DOHH2 (cell line): ENCODE measurements around the gene RAB6D.
"Not testable (repeated sequence)": the region's sequence is repeated elsewhere in the genome, so short reads cannot be mapped to it uniquely, and the experiment has no call there.

Source experiments
- H3F3A ChIP-seq: fragments of 200-600 bp; sonication (generic), shearing (Covaris generic); 2 replicates; pipeline ENCODE4 v1.6.0; 2016; ENCODE audit warnings: antibody characterized with exemption, mild to moderate bottlenecking; ENCODE audit not compliant: control insufficient read depth, insufficient read depth
- H3K27ac ChIP-seq: fragments of 200-600 bp; sonication (generic); 2 replicates; pipeline ENCODE4 v1.5.1; 2014; ENCODE audit warnings: low read depth, mild to moderate bottlenecking, low read length, moderate library complexity
- H3K27me3 ChIP-seq: fragments of 200-600 bp; sonication (generic); 2 replicates; pipeline ENCODE4 v1.6.1; 2014; ENCODE audit warnings: mild to moderate bottlenecking, low read length, mixed read lengths; ENCODE audit not compliant: control insufficient read depth
- H3K36me3 ChIP-seq: fragments of 200-600 bp; sonication (generic); 2 replicates; pipeline ENCODE4 v1.6.1; 2014; ENCODE audit warnings: mild to moderate bottlenecking, low read length, moderate library complexity, mixed read lengths; ENCODE audit not compliant: control insufficient read depth
- H3K4me1 ChIP-seq: fragments of 200-600 bp; sonication (generic); 2 replicates; pipeline ENCODE4 v1.6.1; 2014; ENCODE audit warnings: mild to moderate bottlenecking, low read length, mixed read lengths; ENCODE audit not compliant: control insufficient read depth
- H3K4me2 ChIP-seq: fragments of 200-600 bp; sonication (generic); 2 replicates; pipeline ENCODE4 v1.6.0; 2014; ENCODE audit warnings: mild to moderate bottlenecking, low read length, moderate library complexity
- H3K4me3 ChIP-seq: fragments of 200-600 bp; sonication (generic); 2 replicates; pipeline ENCODE4 v1.5.1; 2014; ENCODE audit warnings: mild to moderate bottlenecking, low read length, mixed read lengths
- H3K79me2 ChIP-seq: fragments of 200-600 bp; sonication (generic); 2 replicates; pipeline ENCODE4 v1.6.1; 2014; ENCODE audit warnings: mild to moderate bottlenecking, low read length, mixed read lengths; ENCODE audit not compliant: control insufficient read depth
- H3K9me2 ChIP-seq: fragments of 200-600 bp; sonication (generic); replicated peaks from 2 replicates; pipeline ENCODE4 v1.6.1; 2014; ENCODE audit warnings: mild to moderate bottlenecking, low read length, mixed read lengths; ENCODE audit not compliant: control insufficient read depth
- H3K9me3 ChIP-seq: fragments of 200-600 bp; sonication (generic); 2 replicates; pipeline ENCODE4 v1.6.1; 2014; ENCODE audit warnings: antibody characterized with exemption, low read length, mixed read lengths; ENCODE audit not compliant: control insufficient read depth, insufficient read depth
- H4K20me1 ChIP-seq: fragments of 200-600 bp; sonication (generic); 2 replicates; pipeline ENCODE4 v1.6.0; 2014; ENCODE audit warnings: low read depth, mild to moderate bottlenecking, antibody characterized with exemption, low read length, moderate library complexity; ENCODE audit not compliant: control insufficient read depth, insufficient read depth
- EZH2phosphoT487 ChIP-seq: fragments of 200-600 bp; sonication (generic); IDR thresholded peaks from 2 replicates; pipeline ENCODE4 v1.6.1; 2017; ENCODE audit warnings: borderline replicate concordance, mild to moderate bottlenecking, antibody characterized with exemption, low read length, moderate library complexity, mixed read lengths
- TF ChIP-seq, protein P1 (sequence below): fragments of 200-600 bp; sonication (generic); IDR thresholded peaks from one replicate; pipeline ENCODE4 v1.5.1; 2014; ENCODE audit warnings: antibody characterized with exemption, mild to moderate bottlenecking, low read depth, low read length; ENCODE audit not compliant: poor library complexity, severe bottlenecking

RAB6D gene

DNA sequence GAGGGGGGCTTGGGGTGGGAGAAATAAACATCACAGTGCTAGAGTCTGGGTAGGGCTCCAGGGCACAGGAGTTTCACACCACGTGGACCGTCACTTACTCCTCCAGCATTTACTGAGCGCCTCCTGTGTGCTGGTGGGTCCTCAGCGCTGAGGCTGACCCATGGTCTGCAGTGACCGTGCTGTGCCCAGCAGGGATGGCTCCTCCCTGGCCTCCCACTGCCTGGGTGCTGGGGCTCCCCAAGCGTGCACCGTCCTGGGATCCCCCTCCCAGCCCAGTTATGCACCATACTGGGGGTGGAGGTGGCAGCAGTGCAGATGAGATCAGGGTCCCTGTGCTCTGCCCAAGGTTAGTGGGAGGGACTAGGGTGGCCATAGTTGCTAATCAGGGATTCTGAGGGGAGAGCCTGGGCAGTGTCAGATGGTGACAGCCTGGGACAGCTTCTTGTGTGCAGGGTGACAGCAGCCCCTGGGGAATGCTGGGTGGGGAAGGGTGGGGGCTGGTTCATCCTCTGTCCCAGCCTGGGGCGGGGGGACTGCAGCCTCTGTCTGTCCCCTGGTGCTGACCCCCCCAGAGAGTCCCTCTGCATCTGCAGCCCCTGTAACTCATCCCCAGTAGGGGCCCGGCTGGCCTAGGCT lies 26.6 kb upstream of the RAB6D start:
- not testable (repeated sequence) for H3K79me2 ChIP-seq, H3K27me3 ChIP-seq, H3F3A ChIP-seq, H3K4me2 ChIP-seq, H3K4me1 ChIP-seq, H3K9me2 ChIP-seq, H3K36me3 ChIP-seq, H3K27ac ChIP-seq, H4K20me1 ChIP-seq, H3K9me3 ChIP-seq, H3K4me3 ChIP-seq

DNA sequence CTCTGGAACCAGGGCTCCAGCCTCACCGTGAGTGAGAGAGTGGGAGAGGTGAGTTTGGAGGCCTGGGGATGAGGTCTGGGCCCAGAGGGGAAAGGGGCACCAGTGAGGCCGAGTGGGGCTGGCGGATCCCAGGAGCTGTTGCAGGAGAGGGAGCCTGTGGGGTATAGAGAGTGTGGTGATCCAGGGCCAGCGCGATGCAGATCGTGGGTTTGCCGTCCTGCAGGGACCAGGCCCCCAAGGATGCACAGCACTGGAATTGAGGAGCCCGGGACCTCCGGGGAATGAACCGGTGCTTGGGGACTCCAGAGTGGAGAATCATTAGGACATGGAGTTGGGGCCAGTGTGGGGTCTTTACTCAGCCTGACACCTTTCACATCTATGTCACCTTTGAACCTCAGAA lies 25.7 kb upstream of the RAB6D start:
- Histone ChIP-seq H3F3A (no peaks in the 10 kb centered on the region), H3K4me2 (no peak overlapping the region), H3K4me3 (no peak overlapping the region), H3K27me3 (no peaks in the 10 kb centered on the region), H3K27ac (no peak overlapping the region), H3K4me1 (no peaks in the 10 kb centered on the region), H4K20me1 (no peaks in the 10 kb centered on the region), H3K36me3 (no peaks in the 10 kb centered on the region), H3K9me2 (no peaks in the 10 kb centered on the region), H3K9me3 (no peaks in the 10 kb centered on the region), H3K79me2 (no peaks in the 10 kb centered on the region)
- no peak for TF ChIP-seq EZH2phosphoT487
- TF ChIP-seq, protein P1, sequence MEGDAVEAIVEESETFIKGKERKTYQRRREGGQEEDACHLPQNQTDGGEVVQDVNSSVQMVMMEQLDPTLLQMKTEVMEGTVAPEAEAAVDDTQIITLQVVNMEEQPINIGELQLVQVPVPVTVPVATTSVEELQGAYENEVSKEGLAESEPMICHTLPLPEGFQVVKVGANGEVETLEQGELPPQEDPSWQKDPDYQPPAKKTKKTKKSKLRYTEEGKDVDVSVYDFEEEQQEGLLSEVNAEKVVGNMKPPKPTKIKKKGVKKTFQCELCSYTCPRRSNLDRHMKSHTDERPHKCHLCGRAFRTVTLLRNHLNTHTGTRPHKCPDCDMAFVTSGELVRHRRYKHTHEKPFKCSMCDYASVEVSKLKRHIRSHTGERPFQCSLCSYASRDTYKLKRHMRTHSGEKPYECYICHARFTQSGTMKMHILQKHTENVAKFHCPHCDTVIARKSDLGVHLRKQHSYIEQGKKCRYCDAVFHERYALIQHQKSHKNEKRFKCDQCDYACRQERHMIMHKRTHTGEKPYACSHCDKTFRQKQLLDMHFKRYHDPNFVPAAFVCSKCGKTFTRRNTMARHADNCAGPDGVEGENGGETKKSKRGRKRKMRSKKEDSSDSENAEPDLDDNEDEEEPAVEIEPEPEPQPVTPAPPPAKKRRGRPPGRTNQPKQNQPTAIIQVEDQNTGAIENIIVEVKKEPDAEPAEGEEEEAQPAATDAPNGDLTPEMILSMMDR = no peak

GRCh38 chr2:131388834-131389233 lies 24.9 kb upstream of the RAB6D start:
- not testable (repeated sequence) for H3K4me2 ChIP-seq, H3K9me3 ChIP-seq, H3K27me3 ChIP-seq, H3K9me2 ChIP-seq, H3K27ac ChIP-seq, H3K79me2 ChIP-seq, H3K4me1 ChIP-seq, H3K4me3 ChIP-seq, H3F3A ChIP-seq, H3K36me3 ChIP-seq, H4K20me1 ChIP-seq

DNA sequence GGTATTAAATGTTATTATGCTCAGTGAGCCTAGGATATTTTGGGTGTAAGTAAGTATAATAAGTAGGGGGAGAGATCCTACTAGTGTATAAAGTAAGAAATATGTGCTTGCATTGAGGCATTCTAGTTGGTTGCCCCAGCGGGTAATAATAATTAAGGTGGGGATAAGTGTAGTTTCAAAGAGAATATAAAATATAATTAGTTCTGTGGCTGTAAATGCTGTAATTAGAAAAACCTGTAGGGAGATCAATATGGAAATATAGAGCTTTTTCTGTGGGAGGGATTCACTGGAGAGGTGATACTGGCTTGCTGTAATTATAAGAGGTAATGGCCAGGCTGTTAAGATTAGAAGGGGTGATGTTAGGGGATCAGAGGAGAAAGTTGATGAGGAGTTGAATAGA lies 9.1 kb upstream of the RAB6D start:
- not testable (repeated sequence) for H3K9me2 ChIP-seq, H3K27me3 ChIP-seq

GRCh38 chr2:131369954-131370353 lies 6.0 kb upstream of the RAB6D start:
- no peak overlapping the region for H3K4me3 ChIP-seq
- H3K4me1 ChIP-seq = no peaks in the 10 kb centered on the region
- H3K9me3 ChIP-seq = no peaks in the 10 kb centered on the region
- H4K20me1 ChIP-seq = no peaks in the 10 kb centered on the region
- no peak for TF ChIP-seq EZH2phosphoT487
- TF ChIP-seq, protein P1 = no peak
- no peaks in the 10 kb centered on the region for H3K27me3 ChIP-seq
- H3F3A ChIP-seq = no peaks in the 10 kb centered on the region
- H3K27ac ChIP-seq = no peak overlapping the region
- no peak overlapping the region for H3K4me2 ChIP-seq
- H3K9me2 ChIP-seq = no peaks in the 10 kb centered on the region
- H3K79me2 ChIP-seq = no peaks in the 10 kb centered on the region
- no peaks in the 10 kb centered on the region for H3K36me3 ChIP-seq

More for the DNA sequence above, 9.1 kb upstream of the RAB6D start:
- H3K36me3 ChIP-seq, H4K20me1 ChIP-seq, H3K9me3 ChIP-seq, H3K4me2 ChIP-seq, H3K27ac ChIP-seq, H3F3A ChIP-seq, H3K4me3 ChIP-seq, H3K79me2 ChIP-seq, H3K4me1 ChIP-seq: not testable (repeated sequence)

DNA sequence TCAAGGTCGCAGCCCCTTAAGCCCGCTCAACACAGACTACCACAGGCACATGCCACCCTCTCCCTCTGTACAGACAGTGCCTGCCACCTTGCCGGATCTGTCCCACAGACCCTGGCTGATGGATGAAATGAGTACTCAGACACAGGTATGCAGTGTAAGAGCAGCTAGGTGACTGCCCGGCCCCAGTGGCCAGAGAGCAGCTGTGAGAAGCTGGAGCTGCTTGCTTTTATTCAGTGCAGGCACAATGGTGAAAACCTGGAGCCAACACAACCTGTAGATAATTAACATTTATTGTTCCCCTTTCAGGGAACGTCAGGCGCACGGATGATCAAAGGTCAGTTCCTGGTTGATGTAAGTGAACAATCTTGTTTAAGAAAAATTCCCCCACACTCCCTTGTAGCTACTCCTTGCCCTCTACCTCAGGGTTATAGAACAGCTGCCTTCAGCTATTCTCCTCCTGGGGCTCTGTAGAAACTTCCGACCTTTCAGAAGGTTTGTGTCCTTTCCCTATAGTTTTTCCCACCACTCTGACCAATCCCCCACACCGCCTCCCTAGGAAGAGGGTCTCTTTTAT lies 4.6 kb upstream of the RAB6D start:
- not testable (repeated sequence) for H3F3A ChIP-seq, H3K4me2 ChIP-seq, H3K4me1 ChIP-seq, H3K9me2 ChIP-seq, H3K27ac ChIP-seq, H3K4me3 ChIP-seq, H3K36me3 ChIP-seq, H3K27me3 ChIP-seq, H3K9me3 ChIP-seq, H4K20me1 ChIP-seq, H3K79me2 ChIP-seq
